CD4-positive, alpha-beta T cell treated with Interleukin-15 for 4 hours (primary cell): ENCODE results near the gene ITLN1.

Source experiments
- DNase-seq: peaks from one replicate; pipeline ENCODE4 v3.0.0-alpha.2; 2020; ENCODE audit warnings: low spot score

Gene ITLN1

DNA sequence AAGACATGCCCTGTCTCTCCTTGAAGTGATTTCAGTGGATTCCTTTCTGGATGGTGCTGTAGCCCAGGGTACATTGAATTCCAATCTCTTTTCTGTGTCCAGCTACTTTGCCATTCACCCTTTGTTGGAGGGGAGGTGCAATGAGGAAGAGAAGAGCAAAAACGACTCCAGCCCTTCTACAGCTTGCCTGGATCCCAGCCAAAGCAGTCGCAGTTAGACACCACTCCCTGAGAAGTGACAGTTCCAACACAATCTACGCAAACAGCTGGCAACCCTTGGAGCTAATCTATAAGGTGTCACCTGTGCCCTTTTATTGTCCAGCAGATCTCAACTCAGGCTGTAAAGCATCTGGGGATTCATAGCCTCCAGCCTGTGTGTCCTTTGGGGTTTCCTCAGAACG is 26.9 kb downstream of the ITLN1 start:
- DNase-seq = no peak

GRCh38 chr1:160855181-160855981 is 29.6 kb downstream of the ITLN1 start:
- DNase-seq = no peak

DNA sequence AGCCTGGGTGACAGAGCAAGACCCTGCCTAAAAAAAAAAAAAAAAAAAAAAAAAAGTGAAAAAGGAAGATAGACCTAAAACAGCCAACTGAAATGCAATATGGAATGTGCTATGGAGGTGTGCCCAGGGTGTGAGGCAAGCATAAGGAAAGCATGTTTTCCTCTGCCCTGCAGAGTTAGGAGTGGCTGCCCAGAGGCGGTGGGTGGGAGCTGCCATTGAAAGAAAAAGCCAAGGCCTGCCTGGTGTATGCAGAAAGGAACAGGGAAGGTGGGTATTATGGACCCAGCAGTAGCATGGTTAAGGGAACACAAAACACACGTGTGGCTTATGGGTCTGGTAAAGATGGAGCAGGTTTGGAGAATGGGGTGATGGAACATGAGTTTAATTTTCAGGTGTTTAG is 31.2 kb downstream of the ITLN1 start:
- DNase-seq = no peak

GRCh38 chr1:160853014-160853413 is 32.0 kb downstream of the ITLN1 start:
- DNase-seq = no peak

DNA sequence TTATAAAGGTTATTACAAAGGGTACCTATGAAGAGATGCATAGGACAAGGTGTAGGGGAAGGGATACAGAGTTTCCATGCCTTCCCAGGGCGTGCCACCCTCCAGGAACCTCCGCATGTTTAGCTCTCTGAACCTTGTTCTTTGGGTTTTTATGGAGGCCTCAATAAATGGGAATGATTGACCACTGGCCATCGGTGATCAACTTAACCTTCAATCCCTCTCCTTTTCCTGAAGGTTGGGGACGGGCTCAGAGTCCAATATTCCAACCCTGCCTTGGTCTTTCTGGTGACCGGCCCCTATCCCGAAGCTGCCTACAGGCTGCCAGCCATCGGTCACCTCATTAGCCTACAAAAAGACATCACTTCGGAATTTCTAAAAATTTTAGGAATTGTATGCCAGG is 34.0 kb downstream of the ITLN1 start:
- no peak for DNase-seq

DNA sequence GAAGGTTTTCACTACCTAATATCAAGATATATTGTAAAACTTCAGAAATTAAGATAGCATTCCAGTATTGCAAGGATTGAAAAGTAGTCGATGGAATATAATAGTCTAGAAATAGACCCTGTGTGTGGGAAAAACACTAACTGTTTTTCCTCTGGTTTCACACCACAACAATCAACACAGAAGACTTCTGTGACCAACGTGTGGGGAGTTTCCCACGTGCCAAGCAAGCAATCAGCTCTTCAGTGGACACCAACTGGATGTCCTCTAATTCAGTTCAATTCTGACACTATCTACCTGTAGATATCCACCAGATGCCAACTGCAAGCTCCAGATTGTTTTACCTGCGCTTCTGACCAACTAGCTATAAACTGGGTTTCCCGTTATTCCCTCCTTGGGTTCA is 34.4 kb downstream of the ITLN1 start:
- no peak for DNase-seq

DNA sequence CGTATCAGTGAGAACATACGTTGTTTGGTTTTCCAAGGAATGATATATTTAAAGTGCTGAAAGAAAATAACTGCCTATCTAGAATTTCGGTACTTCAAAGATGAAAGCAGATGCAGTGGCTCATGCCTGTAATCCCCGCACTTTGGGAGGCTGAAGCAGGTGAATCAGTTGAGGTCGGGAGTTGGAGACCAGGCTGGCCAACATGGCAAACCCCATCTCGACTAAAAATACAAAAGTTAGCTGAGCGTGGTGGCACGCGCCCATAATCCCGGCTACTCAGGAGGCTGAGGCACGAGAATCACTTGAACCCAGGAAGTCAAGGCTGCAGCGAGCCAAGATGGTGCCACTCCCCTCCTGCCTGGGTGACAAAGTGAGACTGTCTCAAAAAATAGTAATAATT is 38.7 kb downstream of the ITLN1 start:
- DNase-seq = no peak

DNA sequence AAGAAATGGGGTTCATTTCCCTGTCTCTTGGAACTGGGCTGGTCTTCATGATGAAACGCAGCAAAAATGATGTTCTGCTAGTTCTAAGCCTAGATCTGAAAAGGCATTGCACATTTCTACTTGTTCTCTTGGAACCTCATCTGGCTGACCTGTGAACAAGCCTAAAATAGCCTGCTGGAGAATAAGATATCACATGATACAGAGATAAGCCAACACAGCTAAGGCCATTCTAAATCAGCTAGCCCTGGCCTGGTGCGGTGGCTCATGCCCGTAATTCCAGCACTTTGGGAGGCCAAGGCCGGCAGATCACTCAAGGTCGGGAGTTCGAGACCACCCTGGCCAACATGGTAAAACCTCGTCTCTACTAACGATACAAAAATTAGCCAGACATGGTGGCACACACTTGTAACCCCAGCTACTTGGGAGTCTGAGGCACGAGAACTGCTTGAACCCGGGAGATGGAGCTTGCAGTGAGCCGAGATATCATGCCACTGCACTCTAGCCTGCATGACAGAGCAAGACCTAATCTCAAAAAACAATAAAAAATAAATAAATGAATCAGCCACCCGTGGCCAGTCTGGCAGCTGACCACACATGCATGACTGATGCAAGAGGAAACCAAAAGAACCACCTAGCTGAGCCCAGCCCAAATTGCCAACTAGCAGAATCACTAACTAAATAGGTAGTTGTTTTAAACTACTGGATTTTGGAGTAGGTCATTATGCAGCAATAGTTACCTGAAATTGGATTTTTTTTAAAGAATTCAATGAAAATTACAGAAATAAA is 40.3 kb downstream of the ITLN1 start:
- DNase-seq = no peak

DNA sequence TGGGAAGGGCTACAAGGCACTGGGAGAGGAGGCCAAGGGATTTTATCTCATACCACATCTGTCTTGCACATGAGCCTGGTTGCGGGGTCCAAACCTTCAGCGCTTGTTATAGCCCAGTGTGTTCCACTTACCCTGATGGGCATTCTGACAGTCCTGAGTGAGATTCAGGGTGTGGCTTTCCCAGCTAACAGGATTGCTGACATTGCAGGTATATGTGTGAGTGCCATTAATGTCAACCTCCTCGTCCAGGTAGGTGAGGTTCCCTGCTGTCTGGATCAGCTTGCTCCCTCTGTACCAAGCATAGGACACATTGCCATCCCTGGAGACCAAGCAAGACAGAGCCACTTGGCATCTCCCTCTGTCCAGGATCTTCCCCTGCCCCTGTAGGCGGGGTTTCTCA is 43.9 kb downstream of the ITLN1 start:
- no peak for DNase-seq

DNA sequence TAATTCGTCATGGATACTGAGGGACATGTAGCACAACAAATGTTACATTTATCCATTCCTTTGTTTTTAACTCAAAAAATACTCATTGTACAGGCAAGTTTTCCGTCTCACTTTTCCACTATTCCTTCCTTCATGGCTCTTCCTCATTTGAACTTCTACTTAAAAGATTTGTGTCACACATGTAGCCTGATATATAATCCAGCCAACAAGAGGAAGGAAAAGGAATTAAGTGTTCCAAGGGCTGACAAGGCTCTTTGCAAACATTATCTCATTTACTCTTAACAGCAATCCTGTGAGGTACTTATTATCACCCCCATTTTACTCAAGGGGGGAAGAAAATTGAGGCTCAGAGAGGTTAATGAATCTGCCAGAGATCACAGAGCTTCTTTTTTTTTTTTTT is 45.2 kb downstream of the ITLN1 start:
- DNase-seq = no peak

DNA sequence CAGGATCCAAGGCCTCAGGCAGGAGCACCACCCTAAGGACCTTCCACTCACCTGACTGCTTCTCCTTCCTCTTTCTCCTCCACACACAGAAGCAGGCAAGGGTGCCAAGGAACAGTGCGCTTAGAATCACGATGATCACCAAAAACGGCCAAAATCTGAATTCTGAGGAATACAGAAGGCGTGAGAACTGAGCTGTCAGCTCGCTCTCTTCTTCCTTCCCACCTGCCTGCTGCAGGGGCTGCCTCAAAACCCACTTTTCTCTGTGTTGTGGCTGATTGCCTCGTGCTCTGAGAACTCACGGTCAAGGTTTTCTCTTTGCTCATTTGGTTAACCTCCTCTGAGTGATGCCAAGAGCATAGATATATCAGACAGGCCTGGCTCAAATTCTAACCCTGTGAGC is 46.1 kb downstream of the ITLN1 start:
- no peak for DNase-seq

- peak; percentile 76 for DNase-seq
Observed at GRCh38 chr1:160837558-160838205, 47.3 kb downstream of the ITLN1 start.

DNA sequence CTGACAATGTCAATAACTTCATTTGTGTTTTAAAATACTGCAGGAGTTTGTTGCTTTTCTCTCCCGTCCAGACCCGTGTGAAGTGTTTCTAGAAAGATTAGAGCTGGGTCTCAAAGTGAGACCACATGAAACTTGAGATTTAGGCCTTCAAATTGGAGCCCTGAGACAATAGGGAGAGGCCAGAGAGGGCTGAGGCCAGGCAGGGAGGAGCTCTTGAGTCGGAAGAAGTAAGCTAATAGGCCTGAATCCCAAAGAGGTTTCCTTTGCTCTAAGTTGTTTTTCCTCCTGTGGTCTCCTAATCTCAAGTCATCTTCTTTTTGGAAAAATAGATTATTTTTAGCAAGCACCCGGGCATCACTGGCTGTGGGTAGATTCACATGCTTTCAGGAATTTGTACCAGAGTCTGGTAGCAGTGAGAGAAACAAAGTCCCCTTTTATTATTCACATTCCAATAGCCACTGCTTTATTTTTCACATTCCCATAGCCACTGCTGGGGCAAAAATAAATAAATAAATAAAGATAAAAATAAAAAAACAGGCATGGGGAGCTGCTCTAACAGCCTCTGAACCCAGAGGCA is 47.9 kb downstream of the ITLN1 start:
- no peak for DNase-seq

DNA sequence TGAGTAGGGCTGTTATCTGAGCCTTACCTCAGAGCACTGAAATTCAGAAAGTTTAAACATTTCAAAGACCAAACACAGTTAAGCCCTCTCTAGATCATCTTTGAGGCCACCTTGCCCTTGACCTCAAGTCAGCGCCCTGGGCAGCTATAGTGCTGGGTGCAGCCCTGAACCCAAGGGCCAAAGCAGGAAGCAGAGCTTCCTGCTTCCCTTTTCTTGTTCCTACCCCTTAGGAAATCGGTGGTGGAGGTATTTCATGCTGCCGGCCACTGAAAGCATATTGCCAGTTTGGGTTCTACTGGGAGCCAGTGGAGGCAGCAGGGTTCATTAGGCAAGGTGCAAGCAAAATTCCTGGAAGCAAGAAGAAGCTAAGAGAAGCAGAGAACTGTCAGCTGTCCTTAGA is 48.4 kb downstream of the ITLN1 start:
- DNase-seq = no peak

- DNase-seq = no peak
Observed at GRCh38 chr1:160835751-160836150, 49.2 kb downstream of the ITLN1 start.

- DNase-seq = peak; percentile 40
Observed at GRCh38 chr1:160834945-160835565, 49.9 kb downstream of the ITLN1 start.

- DNase-seq = peak; percentile 74
Observed at GRCh38 chr1:160830321-160831153, 54.4 kb downstream of the ITLN1 start.

GRCh38 chr1:160829766-160830165 is 55.2 kb downstream of the ITLN1 start:
- no peak for DNase-seq

GRCh38 chr1:160827418-160827817 is 57.6 kb downstream of the ITLN1 start:
- no peak for DNase-seq

- no peak for DNase-seq
Observed at GRCh38 chr1:160826546-160826945, 58.4 kb downstream of the ITLN1 start.
